ENCODE data around the gene FRRS1L.

The FRRS1L gene, protein sequence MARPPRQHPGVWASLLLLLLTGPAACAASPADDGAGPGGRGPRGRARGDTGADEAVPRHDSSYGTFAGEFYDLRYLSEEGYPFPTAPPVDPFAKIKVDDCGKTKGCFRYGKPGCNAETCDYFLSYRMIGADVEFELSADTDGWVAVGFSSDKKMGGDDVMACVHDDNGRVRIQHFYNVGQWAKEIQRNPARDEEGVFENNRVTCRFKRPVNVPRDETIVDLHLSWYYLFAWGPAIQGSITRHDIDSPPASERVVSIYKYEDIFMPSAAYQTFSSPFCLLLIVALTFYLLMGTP
- total RNA-seq: 0 to 0.36 (median 0.09) reads per million in 4 experiments

GRCh38 chr9:109166771-109167601 lies at the start of gene FRRS1L:
Gene FRRS1L, minus strand, starts transcription at chr9:109167249. Its CDS starts 111 bp downstream, at chr9:109167138.
- DNase-seq: no peak

DNA sequence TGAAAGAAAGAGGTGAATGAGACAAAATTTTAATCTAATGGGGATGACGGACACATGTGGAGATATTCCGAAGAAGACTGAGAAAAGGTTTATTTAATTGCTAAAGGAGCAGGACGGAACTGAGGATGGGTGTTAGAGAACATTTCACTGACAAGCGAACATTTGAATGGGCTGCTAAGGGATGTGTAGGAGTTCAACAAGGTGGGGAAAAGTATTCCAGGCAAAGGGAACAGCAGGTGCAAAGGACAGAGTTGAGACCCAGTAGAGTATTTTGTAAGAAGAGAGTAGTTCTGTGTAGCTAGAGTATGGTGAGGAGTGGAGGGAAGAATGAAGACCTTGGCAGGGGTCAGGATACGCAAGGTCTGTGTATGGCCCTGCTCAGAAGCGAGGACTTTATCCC lies 47.4 kb upstream of the FRRS1L start:
- DNase-seq: no peak

DNA sequence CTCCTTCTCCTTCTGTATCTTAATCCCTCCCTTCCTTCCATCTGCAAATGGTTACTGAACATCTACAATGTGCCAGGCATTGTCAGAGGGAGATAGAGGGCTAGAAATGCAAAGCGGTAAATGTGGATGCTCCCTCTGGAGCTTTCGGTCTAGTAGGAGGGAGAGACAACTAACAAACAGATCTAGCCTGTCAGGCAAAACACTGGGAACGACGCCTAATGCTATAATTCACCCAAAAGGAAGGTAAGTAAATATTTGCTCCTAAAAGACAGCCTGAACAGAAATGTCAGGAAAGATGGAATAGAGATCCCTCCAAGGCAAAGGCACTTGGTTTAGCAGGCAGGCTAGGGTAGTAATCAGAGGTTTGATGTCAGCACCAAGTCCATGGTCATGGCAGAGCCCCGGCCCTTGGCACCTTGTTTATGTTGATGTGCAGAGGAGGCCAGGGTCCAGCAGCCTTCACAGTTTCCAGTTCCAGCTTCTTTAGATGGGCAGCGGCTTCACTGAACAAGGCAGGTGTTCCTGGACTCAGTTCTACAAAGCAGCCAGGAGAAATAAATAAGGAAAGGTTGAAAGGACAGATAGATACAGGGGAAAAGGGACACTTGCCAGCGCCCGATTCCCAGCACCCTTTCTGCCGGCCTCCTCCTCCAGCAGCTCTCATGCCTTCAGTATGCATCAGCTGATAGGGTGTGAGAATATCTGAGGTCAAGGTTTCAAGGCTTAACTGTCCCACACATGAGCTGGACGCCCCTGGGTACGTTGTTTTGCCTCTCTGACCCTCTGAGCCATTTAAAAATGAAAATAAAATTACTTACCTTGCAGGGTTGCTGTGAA lies 46.5 kb upstream of the FRRS1L start:
- DNase-seq: no peak

DNA sequence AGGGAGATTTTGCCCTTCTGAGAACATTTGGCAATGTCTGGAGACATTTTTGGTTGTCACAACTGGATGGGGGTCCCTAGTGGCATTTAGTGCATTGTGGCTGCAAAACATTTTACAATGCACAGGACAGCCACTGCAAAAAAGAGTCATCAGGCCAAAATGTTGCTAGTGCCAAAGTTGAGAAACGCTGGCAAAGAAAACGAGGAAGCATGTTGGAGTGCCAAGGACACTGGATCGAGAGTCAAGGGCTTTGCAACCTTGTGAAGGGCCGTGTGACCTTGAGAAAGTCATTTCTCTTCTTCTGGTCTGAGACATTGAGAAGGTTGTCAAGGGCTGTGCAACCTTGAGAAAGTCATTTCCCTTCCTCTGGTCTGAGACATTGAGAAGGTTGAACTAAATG lies 45.7 kb upstream of the FRRS1L start:
- DNase-seq: no peak

DNA sequence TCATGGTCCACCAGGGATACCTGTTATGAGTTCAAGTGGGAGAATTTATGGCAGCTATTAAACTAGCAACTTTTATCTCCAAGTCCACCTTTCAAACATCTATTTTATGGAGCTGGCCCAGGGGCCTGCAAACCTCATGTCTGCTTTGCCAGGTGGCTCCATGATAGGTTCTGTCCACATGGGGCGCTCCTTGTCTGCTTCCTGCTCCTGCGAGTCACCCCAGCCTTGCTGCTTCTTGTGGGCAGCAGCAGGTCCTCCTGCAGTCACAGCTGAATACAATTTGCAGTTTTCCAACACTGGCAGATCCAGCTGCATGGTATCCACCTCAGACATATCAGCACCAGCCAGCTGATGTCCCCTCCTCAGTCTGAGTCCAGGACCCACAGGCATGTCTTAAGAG lies 39.6 kb upstream of the FRRS1L start:
- DNase-seq: no peak

GRCh38 chr9:109205526-109205925 lies 38.5 kb upstream of the FRRS1L start:
- DNase-seq: no peak

DNA sequence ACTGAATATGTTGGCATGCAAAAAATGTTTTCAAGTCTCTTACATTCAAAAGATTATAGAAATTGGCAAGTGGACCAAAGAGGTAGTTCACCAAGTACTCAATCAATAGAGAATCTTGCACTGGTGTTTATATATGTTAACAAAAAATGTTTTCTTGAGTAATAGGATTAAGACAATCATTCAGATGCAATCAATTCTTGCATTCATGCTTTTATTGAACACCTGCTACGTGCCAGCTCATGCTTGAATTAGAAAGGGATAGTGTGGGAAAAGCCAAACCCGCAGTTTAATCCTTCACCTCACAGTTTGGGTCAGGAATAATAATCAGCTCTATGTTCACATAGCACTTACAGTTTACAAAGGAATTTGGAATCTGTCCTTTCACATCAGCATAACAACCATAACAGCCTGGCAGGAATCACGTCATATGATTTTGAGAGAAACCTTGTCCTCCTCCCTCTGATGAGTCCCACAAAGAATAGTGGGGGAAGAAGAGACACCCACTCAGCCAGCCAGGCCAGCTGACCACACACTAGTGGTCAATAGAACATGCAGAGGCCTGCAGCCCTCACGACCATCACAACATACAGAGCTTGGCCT lies 36.8 kb upstream of the FRRS1L start:
- DNase-seq: no peak

GRCh38 chr9:109199676-109200075 lies 32.6 kb upstream of the FRRS1L start:
- no peak for DNase-seq

GRCh38 chr9:109198736-109199382 lies 31.8 kb upstream of the FRRS1L start:
- DNase-seq: no peak

DNA sequence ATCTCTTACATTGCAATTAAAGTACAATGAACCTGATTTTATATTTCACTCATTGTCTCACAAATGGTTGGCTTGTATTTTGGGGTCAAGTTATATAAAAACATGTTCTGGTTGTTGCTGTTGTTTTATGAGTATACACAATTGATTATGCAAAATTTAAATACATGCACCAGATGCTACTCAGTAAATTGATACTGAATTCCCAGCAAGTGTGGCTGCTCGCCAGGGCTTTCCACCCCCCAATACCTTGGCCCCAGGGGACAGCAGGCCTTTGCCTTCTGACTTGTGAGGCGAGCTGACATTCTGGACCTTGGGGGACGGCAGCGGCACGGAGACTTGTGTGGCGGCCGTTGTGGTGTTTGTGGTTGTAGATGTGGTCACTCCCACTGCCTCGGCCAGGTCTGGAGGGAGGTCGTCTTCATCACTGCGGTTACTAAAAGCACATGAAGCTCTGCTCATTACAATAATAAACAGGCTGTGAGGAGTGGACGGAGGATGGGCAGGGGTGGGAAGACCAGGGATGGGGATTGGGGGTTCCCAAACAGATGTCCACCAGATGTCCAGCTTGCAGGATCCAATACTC lies 27.0 kb upstream of the FRRS1L start:
- DNase-seq: no peak

GRCh38 chr9:109192732-109193361 lies 25.8 kb upstream of the FRRS1L start:
- no peak for DNase-seq

DNA sequence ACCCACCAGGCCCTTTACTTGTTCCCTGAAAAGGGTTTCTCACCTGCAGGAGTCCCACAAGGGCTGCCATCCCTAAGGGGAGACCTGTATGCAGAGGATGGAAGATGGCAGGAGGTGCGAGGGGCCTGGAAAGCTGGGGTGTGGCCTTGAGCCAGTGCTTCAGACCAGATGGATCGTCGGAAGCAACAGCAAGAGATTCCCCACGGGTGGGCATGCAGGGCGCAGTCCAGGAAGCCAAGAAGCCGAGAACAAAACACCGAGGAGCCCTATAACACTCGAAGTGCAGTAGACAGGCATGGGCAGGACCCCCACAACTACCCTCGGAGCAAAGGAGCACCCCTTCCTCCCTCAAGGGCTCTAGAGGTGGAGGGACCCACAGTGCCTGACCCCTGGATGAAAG lies 24.7 kb upstream of the FRRS1L start:
- no peak for DNase-seq

DNA sequence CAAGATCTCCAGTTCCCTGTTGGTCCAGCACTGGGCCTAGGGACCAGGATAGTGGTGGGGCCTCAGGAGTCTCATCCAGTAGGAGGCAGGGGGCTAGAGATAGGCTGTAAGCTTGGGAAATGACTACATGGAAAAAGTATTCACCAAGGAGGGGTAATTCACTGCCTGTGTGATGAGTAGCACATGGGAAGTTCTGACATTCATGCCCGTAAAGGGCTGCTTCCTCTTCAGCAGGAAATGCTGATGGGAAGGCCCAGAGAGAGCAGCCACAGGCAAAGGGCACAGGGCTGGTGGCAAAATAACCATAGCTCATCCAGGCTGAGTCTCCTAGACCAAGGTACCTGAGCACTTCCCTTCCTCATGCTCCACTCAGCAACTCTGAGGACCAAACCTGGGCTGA lies 23.1 kb upstream of the FRRS1L start:
- no peak for DNase-seq

GRCh38 chr9:109186857-109187520 lies 19.9 kb upstream of the FRRS1L start:
- DNase-seq: no peak

DNA sequence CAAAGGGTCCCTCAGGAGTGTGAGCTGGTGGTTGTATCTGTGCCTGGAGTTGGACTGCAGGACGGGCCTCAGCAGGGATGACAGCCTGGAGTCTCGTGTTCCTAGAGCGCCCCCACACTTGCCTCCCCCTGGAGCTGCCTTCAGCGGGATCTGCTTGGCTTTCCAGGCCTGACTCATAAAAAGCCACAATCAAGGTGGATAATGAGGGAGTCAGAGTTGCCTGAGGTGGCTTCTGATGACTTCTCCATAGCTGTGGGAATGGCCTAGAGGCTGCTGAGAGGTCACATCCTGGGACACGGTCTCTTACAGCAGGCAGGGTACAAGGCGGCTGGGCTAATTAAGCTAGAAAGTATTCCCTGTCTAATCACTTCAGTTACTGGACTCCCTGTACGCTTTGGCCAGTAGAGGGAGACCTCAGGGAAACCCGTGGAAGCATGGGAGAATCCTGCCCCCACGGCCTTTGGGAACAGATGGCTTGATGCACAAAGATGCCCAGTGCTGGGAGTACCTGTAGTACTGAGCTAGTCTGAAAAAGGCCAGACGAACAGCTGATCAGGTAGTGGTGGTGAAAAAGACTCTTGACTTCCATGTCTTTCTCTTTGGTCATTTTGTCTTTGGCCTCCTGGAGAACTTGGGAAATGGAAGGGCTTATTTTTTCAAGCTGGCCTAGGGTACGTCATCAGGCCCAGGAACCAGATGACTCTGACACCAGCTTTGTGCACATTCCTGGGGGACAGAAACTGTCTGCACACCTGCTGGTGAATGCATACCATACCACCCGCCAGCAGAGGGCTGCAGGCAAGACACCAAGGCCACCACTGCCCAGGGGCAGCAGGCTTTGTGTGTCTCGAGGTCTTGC lies 16.1 kb upstream of the FRRS1L start:
- no peak for DNase-seq

DNA sequence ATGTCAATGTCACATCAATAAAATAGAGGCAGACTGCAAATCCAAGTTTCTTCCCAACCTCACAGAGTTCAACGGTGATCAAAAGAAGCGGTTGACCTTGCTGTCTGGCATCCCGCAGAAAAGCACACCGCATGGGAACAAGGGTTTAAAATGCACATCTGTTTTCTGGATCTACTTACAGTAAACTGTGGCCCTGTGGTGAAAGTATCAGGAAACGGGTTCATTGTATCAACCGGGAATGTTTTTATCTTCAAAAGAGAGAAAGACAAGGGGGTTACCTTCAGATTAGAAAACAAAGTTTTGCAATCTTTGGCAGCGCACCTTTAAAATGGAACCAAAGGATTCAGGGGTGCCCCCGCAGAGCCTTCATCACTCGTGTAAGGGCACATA lies 15.5 kb upstream of the FRRS1L start:
- no peak for DNase-seq

- DNase-seq: no peak
Observed at GRCh38 chr9:109181284-109181683, 14.2 kb upstream of the FRRS1L start.

- DNase-seq: no peak
Observed at GRCh38 chr9:109179801-109180523, 12.9 kb upstream of the FRRS1L start.

DNA sequence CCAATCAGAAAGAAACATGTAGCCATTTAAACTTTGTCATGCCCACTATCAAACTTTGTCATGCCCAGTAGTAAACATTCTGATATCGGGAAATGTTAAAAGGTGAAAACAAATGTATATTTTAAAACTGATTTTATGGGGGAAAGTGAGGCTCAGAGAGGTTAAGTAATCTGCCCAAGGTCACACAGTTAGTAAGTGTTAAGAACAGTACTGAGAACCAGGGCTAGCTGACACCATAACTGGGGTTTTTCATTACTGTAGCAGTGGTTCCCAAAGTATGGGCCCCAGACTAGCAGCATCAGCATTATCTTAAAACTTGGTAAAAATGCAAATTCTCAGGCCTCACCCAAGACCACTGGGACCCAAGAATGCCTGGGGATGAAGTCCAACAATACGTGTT lies 9.9 kb upstream of the FRRS1L start:
- no peak for DNase-seq

All from effector CD8-positive, alpha-beta T cell (primary cell).